Naive B cell (primary cell): ENCODE data around the gene OR1N2. TPM values are rescaled to one million over a fixed set of nuclear protein-coding genes. Genes with fewer than 3 reads are reported as not detected.
"Not testable (repeated sequence)": the region's sequence is repeated elsewhere in the genome, so short reads cannot be mapped to it uniquely, and the experiment has no call there.

Experiments
- ATAC-seq, 2 donors: fragments of 150-1000 bp; cut with Tn5 transposase; 2 replicates each; pipeline ENCODE4 v1.10.0; 2021; ENCODE audit warnings: low read depth in 2 of 2, mild to moderate bottlenecking in 2 of 2, moderate library complexity in 2 of 2
- DNase-seq: peaks from one replicate; pipeline ENCODE4 v3.0.0; 2022
- H3K27ac Mint-ChIP-seq, 6 donors: one replicate each; pipeline ENCODE4 v1.8.0; 2020 to 2022; ENCODE audit warnings: mild to moderate bottlenecking in 6 of 6, mixed read lengths in 6 of 6, moderate library complexity in 5 of 6, inconsistent platforms in 2 of 6
- H3K27me3 Mint-ChIP-seq, 3 donors: one replicate each; pipeline ENCODE4 v1.8.0; 2021 to 2022; ENCODE audit warnings: mixed read lengths in 3 of 3, mild to moderate bottlenecking in 1 of 3
- H3K36me3 Mint-ChIP-seq, 2 donors: one replicate each; pipeline ENCODE4 v1.8.0; 2020 to 2022; ENCODE audit warnings: mixed read lengths in 2 of 2, inconsistent platforms in 1 of 2, mild to moderate bottlenecking in 1 of 2
- H3K4me1 Mint-ChIP-seq, 3 donors: one replicate each; pipeline ENCODE4 v1.8.0; 2020 to 2022; ENCODE audit warnings: mixed read lengths in 3 of 3, inconsistent platforms in 1 of 3, mild to moderate bottlenecking in 1 of 3, moderate library complexity in 1 of 3
- H3K4me3 Mint-ChIP-seq, 8 donors: one replicate each; pipeline ENCODE4 v1.8.0; 2020 to 2022; ENCODE audit warnings: mild to moderate bottlenecking in 8 of 8, mixed read lengths in 8 of 8, moderate library complexity in 8 of 8, inconsistent platforms in 2 of 8
- H3K9me3 Mint-ChIP-seq, 7 donors: one replicate each; pipeline ENCODE4 v1.8.0; 2020 to 2022; ENCODE audit warnings: mixed read lengths in 7 of 7, mild to moderate bottlenecking in 5 of 7, inconsistent platforms in 2 of 7, moderate library complexity in 1 of 7
- polyA plus RNA-seq, 6 donors: library from polyadenylated mRNA; unstranded; fragments of 300-500 nt; fragmentation: Illumina TruSeq; gene quantifications; one replicate each; pipeline ENCODE4 v1.2.3, GENCODE V29; 2021; ENCODE audit warnings: low read depth in 6 of 6

OR1N2 gene
- not detected for polyA plus RNA-seq

GRCh38 chr9:122552812-122553211, at the start of gene OR1N2:
OR1N2 (plus strand) TSS chr9:122553112; CDS start chr9:122553212, 100 bp downstream.
- Mint-ChIP-seq H3K36me3 (no peaks in the 10 kb centered on the region), H3K4me3 (no peak within 1 kb of the TSS), H3K4me1 (no peaks in the 10 kb centered on the region), H3K27me3 (peaks cover 20 to 51% (median 34%) of the 10 kb centered on the region in 3 donors), H3K27ac (peak within 1 kb of the TSS in 1 of 6 donors; percentile 55), H3K9me3 (peaks cover 0 to 10% (median 0%) of the 10 kb centered on the region in 7 donors)
- DNase-seq (no peak), ATAC-seq (no peak)

GRCh38 chr9:122506964-122507363, 45.9 kb upstream of the OR1N2 start:
- H3K36me3 Mint-ChIP-seq = no peaks in the 10 kb centered on the region
- no peak overlapping the region for H3K27ac Mint-ChIP-seq
- DNase-seq (no peak), ATAC-seq (no peak)
- no peaks in the 10 kb centered on the region for H3K4me1 Mint-ChIP-seq
- H3K4me3 Mint-ChIP-seq = no peak overlapping the region
- no peaks in the 10 kb centered on the region for H3K9me3 Mint-ChIP-seq
- H3K27me3 Mint-ChIP-seq = peaks cover 27 to 51% (median 32%) of the 10 kb centered on the region in 3 donors

GRCh38 chr9:122510502-122510901, 42.4 kb upstream of the OR1N2 start, which contains the start of gene OR1J2:
OR1J2 (plus strand) TSS chr9:122510802; CDS start chr9:122510802, 0 bp downstream.
- Mint-ChIP-seq H3K4me3 (no peak within 1 kb of the TSS), H3K9me3 (no peaks in the 10 kb centered on the region), H3K36me3 (no peaks in the 10 kb centered on the region), H3K27me3 (peaks cover 27 to 45% (median 32%) of the 10 kb centered on the region in 3 donors), H3K27ac (peak within 1 kb of the TSS in 1 of 6 donors; percentile 24), H3K4me1 (no peaks in the 10 kb centered on the region)
- DNase-seq (no peak), ATAC-seq (no peak)

GRCh38 chr9:122518226-122518625, 34.7 kb upstream of the OR1N2 start:
- no peak overlapping the region for H3K27ac Mint-ChIP-seq
- no peaks in the 10 kb centered on the region for H3K36me3 Mint-ChIP-seq
- no peaks in the 10 kb centered on the region for H3K9me3 Mint-ChIP-seq
- no peaks in the 10 kb centered on the region for H3K4me1 Mint-ChIP-seq
- H3K4me3 Mint-ChIP-seq = no peak overlapping the region
- ATAC-seq (no peak), DNase-seq (no peak)
- H3K27me3 Mint-ChIP-seq = peaks cover 9 to 31% (median 24%) of the 10 kb centered on the region in 3 donors

GRCh38 chr9:122518841-122519240, 34.1 kb upstream of the OR1N2 start, which contains the start of gene OR1J4:
OR1J4 (plus strand) TSS chr9:122519141; CDS start chr9:122519141, 0 bp downstream.
- Mint-ChIP-seq H3K27me3 (peaks cover 13 to 38% (median 26%) of the 10 kb centered on the region in 3 donors), H3K4me3 (no peak within 1 kb of the TSS), H3K27ac (no peak within 1 kb of the TSS), H3K9me3 (no peaks in the 10 kb centered on the region), H3K4me1 (no peaks in the 10 kb centered on the region), H3K36me3 (no peaks in the 10 kb centered on the region)
- no peak for ATAC-seq
- no peak for DNase-seq

- Mint-ChIP-seq H3K4me1 (no peaks in the 10 kb centered on the region), H3K27me3 (peaks cover 13 to 39% (median 29%) of the 10 kb centered on the region in 3 donors), H3K36me3 (no peaks in the 10 kb centered on the region), H3K9me3 (no peaks in the 10 kb centered on the region), H3K27ac (no peak overlapping the region), H3K4me3 (no peak overlapping the region)
- DNase-seq (no peak), ATAC-seq (no peak)
These were observed 33.5 kb upstream of the OR1N2 start for GRCh38 chr9:122519376-122519775.

GRCh38 chr9:122526602-122527001, 26.3 kb upstream of the OR1N2 start:
- DNase-seq (no peak), ATAC-seq (no peak)
- Mint-ChIP-seq H3K4me1 (no peaks in the 10 kb centered on the region), H3K4me3 (no peak overlapping the region), H3K27ac (no peak overlapping the region), H3K36me3 (no peaks in the 10 kb centered on the region), H3K27me3 (peaks cover 22 to 51% (median 50%) of the 10 kb centered on the region in 3 donors), H3K9me3 (no peaks in the 10 kb centered on the region)

GRCh38 chr9:122527193-122527592, 25.7 kb upstream of the OR1N2 start, which contains the start of gene OR1N1:
OR1N1 (minus strand) TSS chr9:122527293; CDS start chr9:122527293, 0 bp downstream.
- H3K4me1 Mint-ChIP-seq = no peaks in the 10 kb centered on the region

GRCh38 chr9:122531157-122531556, 21.8 kb upstream of the OR1N2 start:
- DNase-seq, H3K4me1 Mint-ChIP-seq, H3K36me3 Mint-ChIP-seq, H3K9me3 Mint-ChIP-seq, H3K4me3 Mint-ChIP-seq, H3K27ac Mint-ChIP-seq, ATAC-seq: not testable (repeated sequence)
- peaks cover 28 to 55% (median 40%) of the 10 kb centered on the region in 3 donors for H3K27me3 Mint-ChIP-seq

More at GRCh38 chr9:122527193-122527592, 25.7 kb upstream of the OR1N2 start, which contains the start of gene OR1N1:
- H3K4me3 Mint-ChIP-seq = no peak within 1 kb of the TSS
- H3K27ac Mint-ChIP-seq = no peak within 1 kb of the TSS
- H3K9me3 Mint-ChIP-seq = no peaks in the 10 kb centered on the region
- no peak for ATAC-seq
- H3K36me3 Mint-ChIP-seq = no peaks in the 10 kb centered on the region
- H3K27me3 Mint-ChIP-seq = peaks cover 23 to 51% (median 50%) of the 10 kb centered on the region in 3 donors
- DNase-seq = no peak

GRCh38 chr9:122536134-122536533, 16.8 kb upstream of the OR1N2 start:
- H3K4me3 Mint-ChIP-seq = no peak overlapping the region
- peaks cover 0 to 6% of the 10 kb centered on the region in 2 donors for H3K36me3 Mint-ChIP-seq
- peaks cover 0 to 28% (median 27%) of the 10 kb centered on the region in 3 donors for H3K27me3 Mint-ChIP-seq
- no peak overlapping the region for H3K27ac Mint-ChIP-seq
- DNase-seq (no peak), ATAC-seq (no peak)
- H3K4me1 Mint-ChIP-seq = no peaks in the 10 kb centered on the region
- peaks cover 0 to 8% (median 3%) of the 10 kb centered on the region in 7 donors for H3K9me3 Mint-ChIP-seq

- H3K4me1 Mint-ChIP-seq, DNase-seq, ATAC-seq, H3K27ac Mint-ChIP-seq, H3K36me3 Mint-ChIP-seq, H3K4me3 Mint-ChIP-seq, H3K9me3 Mint-ChIP-seq: not testable (repeated sequence)
- peaks cover 4 to 34% (median 32%) of the 10 kb centered on the region in 3 donors for H3K27me3 Mint-ChIP-seq
These were observed 15.8 kb upstream of the OR1N2 start for GRCh38 chr9:122537066-122537465.

- Mint-ChIP-seq H3K4me1 (no peaks in the 10 kb centered on the region), H3K36me3 (peaks cover 0 to 6% of the 10 kb centered on the region in 2 donors), H3K9me3 (peaks cover 0 to 8% (median 3%) of the 10 kb centered on the region in 7 donors), H3K4me3 (no peak overlapping the region), H3K27ac (no peak overlapping the region), H3K27me3 (peaks cover 11 to 27% (median 22%) of the 10 kb centered on the region in 3 donors)
- DNase-seq (no peak), ATAC-seq (no peak)
These were observed 14.2 kb upstream of the OR1N2 start for GRCh38 chr9:122538757-122539156.

- Mint-ChIP-seq H3K4me1 (no peaks in the 10 kb centered on the region), H3K9me3 (peaks cover 0 to 8% (median 0%) of the 10 kb centered on the region in 7 donors), H3K4me3 (no peak overlapping the region), H3K36me3 (no peaks in the 10 kb centered on the region), H3K27me3 (peaks cover 29 to 51% (median 49%) of the 10 kb centered on the region in 3 donors), H3K27ac (peak overlapping the region in 1 of 6 donors; percentile 11)
- ATAC-seq (no peak), DNase-seq (no peak)
These were observed 6.7 kb upstream of the OR1N2 start for GRCh38 chr9:122546196-122546595.

GRCh38 chr9:122551371-122551770, 1.5 kb upstream of the OR1N2 start:
- ATAC-seq = no peak
- Mint-ChIP-seq H3K27ac (no peak overlapping the region), H3K9me3 (peaks cover 0 to 10% (median 0%) of the 10 kb centered on the region in 7 donors), H3K4me3 (no peak overlapping the region), H3K36me3 (no peaks in the 10 kb centered on the region), H3K4me1 (no peaks in the 10 kb centered on the region), H3K27me3 (peaks cover 26 to 58% (median 41%) of the 10 kb centered on the region in 3 donors)
- DNase-seq = no peak
